BE2C (cell line): ENCODE measurements around the gene ZMPSTE24.

Source experiments
- DNase-seq: peaks from one replicate; pipeline ENCODE4 v3.0.0-alpha.2; 2020
- H3K27me3 ChIP-seq: fragments of 250-450 bp; sonication (Bioruptor Pico); 2 replicates; pipeline ENCODE4 v1.5.1; 2020; ENCODE audit warnings: mild to moderate bottlenecking
- H3K36me3 ChIP-seq: fragments of 250-450 bp; sonication (Bioruptor Pico); 2 replicates; pipeline ENCODE4 v1.5.1; 2020; ENCODE audit warnings: mild to moderate bottlenecking
- H3K4me1 ChIP-seq: fragments of 250-450 bp; sonication (Bioruptor Pico); 2 replicates; pipeline ENCODE4 v1.5.1; 2020
- H3K4me3 ChIP-seq: 2 replicates; pipeline ENCODE4 v1.5.1; 2011; ENCODE audit warnings: low read depth, low read length
- H3K9me3 ChIP-seq: fragments of 250-450 bp; sonication (Bioruptor Pico); 2 replicates; pipeline ENCODE4 v1.5.1; 2020
- CTCF ChIP-seq: IDR thresholded peaks from 2 replicates; pipeline ENCODE4 v1.5.1; 2012; ENCODE audit warnings: mild to moderate bottlenecking, low read depth, low read length

ZMPSTE24 gene

DNA sequence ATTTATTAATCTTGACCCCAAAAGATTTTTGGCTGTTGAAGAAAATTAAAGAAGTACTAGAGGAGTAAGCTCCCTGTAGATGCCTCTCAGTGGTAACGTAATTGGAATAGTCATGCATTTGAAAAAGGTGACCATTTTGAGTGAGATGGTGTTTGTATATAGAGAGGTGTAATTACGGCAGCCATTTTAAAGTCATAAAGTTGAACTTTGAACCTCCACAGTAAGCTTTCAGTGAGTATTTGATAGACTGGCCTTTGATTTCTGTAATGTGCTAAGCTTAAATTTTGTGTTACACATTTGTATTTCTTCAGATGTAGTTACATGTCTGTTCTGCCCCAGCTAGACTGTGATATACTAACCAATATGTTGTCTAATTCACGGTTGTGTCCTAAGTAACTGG is 31.8 kb upstream of the ZMPSTE24 start:
- no peak for TF ChIP-seq CTCF
- H3K9me3 ChIP-seq: no peaks in the 10 kb centered on the region
- no peaks in the 10 kb centered on the region for H3K27me3 ChIP-seq
- H3K4me3 ChIP-seq: no peak overlapping the region
- no peaks in the 10 kb centered on the region for H3K4me1 ChIP-seq
- no peaks in the 10 kb centered on the region for H3K36me3 ChIP-seq
- DNase-seq: no peak

DNA sequence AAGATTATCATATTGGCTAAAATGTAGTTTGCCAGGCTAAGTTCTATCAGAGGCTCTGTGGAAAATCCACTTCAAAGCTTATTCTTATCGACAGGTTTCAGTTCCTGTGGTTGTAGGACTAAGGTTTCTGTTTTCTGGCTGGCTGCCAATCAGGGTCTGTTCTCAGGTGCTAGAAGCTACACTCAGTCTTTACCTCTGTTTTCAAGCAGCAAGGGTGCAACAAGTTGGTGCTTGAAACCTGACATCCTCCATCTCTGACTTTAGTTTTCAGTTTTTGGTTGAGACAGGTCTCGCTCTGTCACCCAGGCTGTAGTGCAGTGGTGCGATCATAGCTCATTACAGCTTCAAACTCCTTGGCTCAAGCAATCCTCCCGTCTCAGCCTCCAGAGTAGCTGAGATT is 25.6 kb upstream of the ZMPSTE24 start:
- no peaks in the 10 kb centered on the region for H3K27me3 ChIP-seq
- no peaks in the 10 kb centered on the region for H3K4me1 ChIP-seq
- DNase-seq: peak; percentile 10
- peaks cover 12% of the 10 kb centered on the region for H3K36me3 ChIP-seq
- no peak for TF ChIP-seq CTCF
- no peaks in the 10 kb centered on the region for H3K9me3 ChIP-seq
- H3K4me3 ChIP-seq: no peak overlapping the region

DNA sequence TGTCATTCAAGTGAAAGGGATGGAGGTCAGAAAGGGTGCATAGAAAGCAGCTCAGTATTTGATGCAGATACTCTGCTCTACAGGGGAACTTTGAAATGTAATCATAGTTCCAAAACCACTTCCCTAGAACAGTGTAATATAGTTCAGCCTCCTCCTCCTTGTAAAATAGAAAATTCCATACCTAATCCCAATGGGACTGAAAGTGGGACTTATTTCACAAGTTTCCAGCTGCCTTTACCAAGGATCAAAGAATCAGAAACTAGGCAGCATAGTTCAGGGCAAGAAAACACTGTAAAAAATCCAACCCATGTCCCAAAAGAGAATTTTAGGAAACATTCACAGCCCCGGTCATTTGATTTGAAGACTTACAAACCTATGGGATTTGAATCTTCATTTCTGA is 18.4 kb upstream of the ZMPSTE24 start:
- H3K9me3 ChIP-seq: no peaks in the 10 kb centered on the region
- DNase-seq: no peak
- peaks cover 18% of the 10 kb centered on the region for H3K36me3 ChIP-seq
- TF ChIP-seq CTCF: no peak
- H3K27me3 ChIP-seq: no peaks in the 10 kb centered on the region
- no peaks in the 10 kb centered on the region for H3K4me1 ChIP-seq
- no peak overlapping the region for H3K4me3 ChIP-seq

- DNase-seq: no peak
- no peaks in the 10 kb centered on the region for H3K4me1 ChIP-seq
- no peaks in the 10 kb centered on the region for H3K9me3 ChIP-seq
- peaks cover 18% of the 10 kb centered on the region for H3K36me3 ChIP-seq
- TF ChIP-seq CTCF: no peak
- no peaks in the 10 kb centered on the region for H3K27me3 ChIP-seq
- H3K4me3 ChIP-seq: no peak overlapping the region
Observed at GRCh38 chr1:40240390-40240789, 17.6 kb upstream of the ZMPSTE24 start.

DNA sequence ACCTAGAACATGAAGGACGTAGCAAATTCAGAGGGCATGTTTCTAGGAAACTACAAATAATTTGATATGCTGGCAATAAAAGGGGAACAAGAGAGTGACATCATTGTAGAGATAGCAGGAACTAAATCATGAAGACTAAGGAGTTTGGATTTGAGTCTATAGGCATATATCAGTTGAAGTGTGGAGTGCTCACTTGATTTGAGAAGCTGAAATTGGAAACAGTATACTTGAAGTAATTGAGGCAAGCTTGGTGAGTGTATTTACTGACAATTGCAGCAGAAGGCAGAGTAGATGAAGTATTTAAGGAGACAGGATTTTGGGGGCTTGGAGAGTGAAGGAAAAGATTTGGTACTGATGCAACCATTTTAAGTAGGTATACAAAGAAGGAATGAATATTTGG is 16.7 kb upstream of the ZMPSTE24 start:
- no peak for DNase-seq
- no peaks in the 10 kb centered on the region for H3K4me1 ChIP-seq
- peaks cover 12% of the 10 kb centered on the region for H3K36me3 ChIP-seq
- no peaks in the 10 kb centered on the region for H3K9me3 ChIP-seq
- no peaks in the 10 kb centered on the region for H3K27me3 ChIP-seq
- H3K4me3 ChIP-seq: no peak overlapping the region
- no peak for TF ChIP-seq CTCF

DNA sequence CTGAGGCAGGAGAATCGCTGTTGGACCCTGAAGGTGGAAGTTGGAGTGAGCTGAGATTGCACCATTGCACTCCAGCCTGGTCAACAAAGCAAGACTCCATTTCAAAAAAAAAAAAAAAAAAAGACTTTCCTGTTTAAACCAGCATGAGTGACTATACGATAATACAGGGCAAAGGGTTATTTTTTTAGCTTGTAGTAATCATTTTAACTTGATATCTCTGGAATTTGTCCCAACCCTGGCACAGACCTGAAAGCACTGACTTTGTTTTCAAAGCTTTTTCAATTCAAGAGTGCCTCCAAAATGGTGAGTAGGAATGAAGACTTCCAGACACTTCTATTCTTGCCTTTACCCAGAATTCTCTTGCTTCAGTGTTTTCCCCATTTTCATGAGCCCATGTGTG is 14.7 kb upstream of the ZMPSTE24 start:
- no peaks in the 10 kb centered on the region for H3K27me3 ChIP-seq
- H3K4me1 ChIP-seq: no peaks in the 10 kb centered on the region
- H3K4me3 ChIP-seq: no peak overlapping the region
- no peaks in the 10 kb centered on the region for H3K9me3 ChIP-seq
- H3K36me3 ChIP-seq: no peaks in the 10 kb centered on the region
- DNase-seq: no peak
- TF ChIP-seq CTCF: no peak
